Measurements from ENCODE around the gene DDX11.
"Not testable (repeated sequence)": the region's sequence is repeated elsewhere in the genome, so short reads cannot be mapped to it uniquely, and the experiment has no call there.

Gene DDX11

DNA sequence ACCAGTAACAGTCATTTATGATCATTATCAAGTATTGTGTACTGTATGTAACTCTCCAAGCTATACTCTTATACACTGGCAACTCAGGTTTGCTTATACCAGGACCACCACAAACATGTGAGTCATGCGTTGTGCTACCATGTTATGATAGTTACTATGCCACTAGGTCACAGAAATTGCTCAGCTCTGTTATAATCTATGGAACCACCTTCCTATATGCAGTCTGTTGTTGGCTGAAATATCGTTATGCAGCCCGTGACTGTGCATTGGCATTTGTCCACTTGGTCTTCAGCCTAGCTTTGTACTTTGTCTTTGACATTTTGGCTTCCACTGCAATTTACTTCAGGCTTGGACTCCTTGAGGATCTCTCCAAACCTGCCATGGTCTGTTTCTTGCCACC is 7.5 kb upstream of the DDX11 start:
- not testable (repeated sequence) for DNase-seq

DNA sequence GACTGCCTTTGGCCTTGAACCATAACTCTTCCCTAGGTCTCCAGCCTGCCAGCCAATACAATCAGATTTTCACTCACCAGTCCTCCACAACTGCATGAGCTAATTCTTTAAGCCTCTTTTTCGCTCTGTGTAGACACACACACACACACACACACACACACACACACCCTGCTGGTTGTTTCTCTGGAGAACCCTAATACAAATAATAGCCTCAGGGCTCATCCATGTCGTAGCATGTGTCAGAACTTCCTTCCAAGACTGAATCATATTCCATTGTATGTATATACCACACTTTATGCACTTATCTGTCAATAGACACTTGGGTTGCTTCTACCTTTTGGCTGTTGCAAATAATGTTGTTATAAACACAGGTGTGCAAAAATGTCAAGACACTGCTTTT is 6.0 kb upstream of the DDX11 start:
- not testable (repeated sequence) for DNase-seq

DNA sequence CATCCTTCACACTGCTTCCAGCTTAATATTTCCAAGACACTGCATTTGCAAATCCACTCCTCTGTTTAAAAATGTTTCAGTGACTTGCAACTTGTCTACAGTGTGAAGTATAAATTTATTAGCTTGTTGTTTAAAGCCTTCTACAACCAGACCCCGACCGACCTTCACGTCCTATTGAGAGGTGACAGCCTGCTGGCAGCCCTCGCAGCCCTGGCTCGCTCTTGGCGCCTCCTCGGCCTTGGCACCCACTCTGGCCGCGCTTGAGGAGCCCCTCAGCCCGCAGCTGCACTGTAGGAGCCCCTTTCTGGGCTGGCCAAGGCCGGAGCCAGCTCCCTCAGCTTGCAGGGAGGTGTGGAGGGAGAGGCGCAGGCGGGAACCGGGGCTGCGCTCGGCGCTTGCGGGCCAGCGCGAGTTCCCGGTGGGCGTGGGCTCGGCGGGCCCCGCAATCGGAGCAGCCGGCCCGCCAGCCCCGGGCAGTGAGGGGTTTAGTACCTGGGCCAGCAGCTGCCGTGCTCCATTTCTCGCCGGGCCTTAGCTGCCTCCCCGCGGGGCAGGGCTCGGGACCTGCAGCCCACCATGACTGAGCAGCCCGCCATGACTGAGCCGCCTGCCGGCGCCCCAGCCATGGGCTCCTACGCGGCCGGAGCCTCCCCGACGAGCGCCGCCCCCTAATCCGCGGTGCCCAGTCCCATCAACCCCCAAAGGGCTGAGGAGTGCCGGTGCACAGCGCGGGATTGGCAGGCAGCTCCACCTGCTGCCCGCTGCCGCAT is 2.5 kb upstream of the DDX11 start:
- not testable (repeated sequence) for DNase-seq

DNA sequence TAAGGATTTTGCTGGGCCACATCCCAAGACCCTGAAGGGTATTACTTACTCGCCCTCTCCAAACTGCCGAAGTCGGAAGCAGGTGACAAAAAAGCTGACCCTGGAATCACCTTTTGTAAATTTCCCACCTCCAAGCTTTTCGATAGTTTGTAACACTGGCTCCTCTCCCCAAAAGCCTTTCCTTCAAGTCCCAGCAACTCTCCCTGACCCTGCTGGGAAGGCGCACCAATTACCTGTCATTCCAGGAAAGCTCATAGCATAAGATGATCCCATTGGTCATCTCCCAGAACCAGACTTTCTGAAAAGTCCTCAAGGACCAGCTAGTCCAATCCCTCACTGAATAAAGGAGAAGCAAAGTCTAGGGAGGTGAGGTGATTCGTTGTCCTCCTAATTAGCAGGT is 698 bp upstream of the DDX11 start:
- DNase-seq = not testable (repeated sequence)

DNA sequence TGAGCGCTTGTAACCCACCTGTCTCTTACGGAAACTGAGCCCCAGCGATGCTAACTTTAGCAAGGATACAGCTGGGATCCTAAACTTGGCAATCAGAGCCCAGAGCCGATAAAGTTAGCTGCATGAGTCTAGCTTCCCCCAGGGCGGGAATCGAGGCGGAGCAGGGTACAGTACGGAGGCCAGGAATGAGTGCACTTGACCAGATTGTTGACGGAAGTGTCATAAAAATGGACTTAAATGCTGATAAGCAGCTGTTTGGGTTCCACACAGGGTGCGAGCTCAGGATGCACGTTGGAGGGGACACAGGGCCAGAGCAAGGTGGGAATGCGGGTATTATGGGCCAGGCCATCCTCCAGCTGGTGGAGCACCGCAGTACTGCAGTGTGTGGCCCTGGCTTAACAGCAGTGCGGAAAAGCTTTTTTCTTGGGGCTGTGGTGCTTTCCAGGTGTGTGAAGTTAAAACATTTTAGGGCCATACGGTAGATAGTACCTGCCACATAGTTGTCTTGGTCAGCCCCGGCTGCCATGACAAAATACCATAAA is 744 bp downstream of the DDX11 start:
- DNase-seq = not testable (repeated sequence)

DNA sequence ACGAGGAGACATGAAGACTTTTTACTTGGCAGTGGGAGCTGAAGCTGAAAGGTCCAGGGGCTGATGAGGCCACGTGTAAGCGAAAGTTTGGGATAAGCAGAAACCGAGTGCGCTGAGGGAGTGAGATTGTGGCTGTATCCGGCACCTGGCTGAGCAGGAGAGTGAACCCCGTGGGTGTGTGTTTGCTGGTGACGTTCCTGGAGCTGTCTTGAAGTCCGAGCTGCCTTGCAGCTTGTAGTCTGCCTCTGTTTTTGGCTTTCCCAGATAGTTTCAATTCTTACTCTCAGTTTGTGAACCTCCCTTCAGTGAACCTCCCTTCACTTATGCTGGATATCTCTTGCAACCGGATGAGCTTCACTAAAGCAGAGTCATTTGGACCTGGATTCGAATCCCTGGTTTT is 2.5 kb downstream of the DDX11 start:
- not testable (repeated sequence) for DNase-seq

DNA sequence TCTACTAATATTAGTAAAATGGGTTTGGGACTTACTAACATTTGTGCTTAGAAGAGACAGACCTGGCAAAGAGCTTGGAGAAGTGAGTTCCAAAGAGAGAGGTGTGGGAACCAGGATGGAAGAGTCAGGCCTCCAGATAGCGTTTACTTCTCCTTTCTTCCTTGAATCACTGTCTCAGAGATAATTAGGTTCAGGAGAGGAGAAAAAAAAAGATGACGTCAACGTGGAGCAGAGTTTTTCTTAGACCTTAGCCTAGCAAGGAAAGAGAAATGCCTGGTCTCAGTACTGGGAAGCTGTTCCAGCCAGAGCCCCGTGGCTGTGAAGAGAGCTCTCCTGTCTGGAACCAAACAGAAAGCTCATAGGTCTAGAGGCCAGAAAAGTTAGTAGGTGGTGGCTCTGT is 3.4 kb downstream of the DDX11 start:
- not testable (repeated sequence) for DNase-seq

DNA sequence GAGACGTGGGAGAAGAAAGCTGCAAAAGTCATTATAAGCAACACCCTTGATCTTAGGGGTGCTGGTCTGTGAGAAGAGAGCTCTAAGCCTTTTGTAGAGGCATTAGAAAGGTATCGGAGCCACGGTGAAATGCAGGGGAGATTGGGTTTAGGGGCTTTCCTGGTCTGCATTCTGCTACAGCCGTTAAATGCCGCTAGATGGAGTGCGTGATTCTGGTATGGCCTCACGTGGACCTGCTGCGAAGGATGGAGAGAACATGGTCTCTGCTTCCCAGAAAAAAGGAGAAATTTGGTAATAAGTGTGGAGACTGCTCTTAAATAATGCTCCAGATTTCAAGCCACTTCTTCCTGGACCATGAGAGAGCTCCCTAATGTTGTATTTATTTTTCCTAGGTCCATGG is 4.3 kb downstream of the DDX11 start:
- not testable (repeated sequence) for DNase-seq

DNA sequence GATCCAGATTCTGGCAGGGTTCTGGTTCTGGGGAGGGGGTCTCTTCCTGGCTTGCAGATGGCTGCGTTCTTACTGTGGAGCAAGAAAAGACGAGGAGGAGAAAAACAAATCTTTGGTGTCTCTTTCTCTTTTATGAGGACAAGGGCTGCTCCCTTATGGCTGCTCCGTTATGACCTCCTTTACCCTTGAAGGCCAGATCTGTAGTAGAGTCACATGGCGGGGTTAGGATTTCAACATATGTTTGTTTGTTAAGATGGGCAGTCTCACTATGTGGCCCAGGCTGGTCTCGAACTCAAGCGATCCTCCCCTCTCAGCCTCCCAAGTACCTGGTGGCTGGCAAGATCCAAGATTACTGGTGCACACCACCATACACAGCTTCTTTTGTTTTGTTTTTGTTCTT is 5.8 kb downstream of the DDX11 start:
- not testable (repeated sequence) for DNase-seq

DNA sequence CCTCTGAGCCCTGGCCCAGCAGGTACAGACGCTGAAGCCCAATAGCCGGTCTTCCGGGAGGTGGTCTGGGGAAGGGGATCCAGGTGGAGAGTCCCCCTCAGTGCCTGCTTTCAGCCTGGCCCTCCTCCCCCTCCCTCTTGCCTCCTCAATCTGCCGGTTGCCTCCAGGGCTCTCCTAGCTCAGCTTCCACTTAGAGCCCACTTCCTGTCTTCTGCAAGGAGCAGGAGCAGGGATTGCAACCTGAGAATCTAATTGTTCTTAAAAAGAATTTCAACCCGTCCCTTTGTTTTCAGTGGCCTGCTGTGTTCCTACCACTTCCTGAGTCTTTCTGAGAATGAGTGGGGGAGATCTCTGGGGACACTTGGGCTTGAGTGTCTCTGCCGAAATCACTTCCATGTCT is 6.6 kb downstream of the DDX11 start:
- not testable (repeated sequence) for DNase-seq

DNA sequence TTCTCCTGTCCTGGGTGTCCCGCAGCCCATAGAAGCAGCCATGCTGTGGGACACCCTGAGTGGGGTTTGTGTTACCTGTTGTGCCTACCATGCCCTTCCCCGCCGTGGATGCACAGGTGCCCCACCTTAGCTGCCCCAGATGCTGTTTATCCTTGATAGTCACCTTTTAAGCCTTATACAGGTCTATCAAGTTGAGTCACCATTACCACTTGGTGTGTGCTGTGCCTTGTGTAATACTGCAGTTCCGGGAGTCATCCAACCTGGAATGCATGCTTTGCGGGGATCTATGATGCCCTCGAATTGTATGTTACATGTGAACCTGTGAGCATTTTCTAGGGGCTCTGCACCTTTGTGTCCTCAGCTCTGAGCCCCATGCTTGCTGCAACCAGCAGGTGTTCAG is 7.6 kb downstream of the DDX11 start:
- DNase-seq = not testable (repeated sequence)

DNA sequence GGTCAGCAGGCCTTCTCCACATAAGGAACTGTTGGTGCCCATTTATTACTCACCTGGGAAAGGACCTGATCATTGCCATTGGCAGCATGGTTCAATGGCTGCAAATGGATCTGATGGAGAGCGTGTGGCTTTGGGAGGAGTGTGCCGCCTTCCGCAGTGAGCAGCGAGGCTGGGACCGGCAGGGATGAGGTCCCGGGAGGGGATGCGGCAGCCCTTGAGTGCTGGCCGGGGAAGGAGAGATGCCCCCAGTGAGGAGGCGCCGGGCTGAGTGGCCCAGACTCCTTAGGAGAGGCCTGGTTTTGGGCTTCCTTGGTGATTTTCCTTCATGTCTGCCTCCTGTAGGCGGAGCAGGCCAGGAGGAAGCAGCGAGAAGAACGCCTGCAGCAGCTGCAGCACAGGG is 10.6 kb downstream of the DDX11 start:
- DNase-seq = not testable (repeated sequence)

DNA sequence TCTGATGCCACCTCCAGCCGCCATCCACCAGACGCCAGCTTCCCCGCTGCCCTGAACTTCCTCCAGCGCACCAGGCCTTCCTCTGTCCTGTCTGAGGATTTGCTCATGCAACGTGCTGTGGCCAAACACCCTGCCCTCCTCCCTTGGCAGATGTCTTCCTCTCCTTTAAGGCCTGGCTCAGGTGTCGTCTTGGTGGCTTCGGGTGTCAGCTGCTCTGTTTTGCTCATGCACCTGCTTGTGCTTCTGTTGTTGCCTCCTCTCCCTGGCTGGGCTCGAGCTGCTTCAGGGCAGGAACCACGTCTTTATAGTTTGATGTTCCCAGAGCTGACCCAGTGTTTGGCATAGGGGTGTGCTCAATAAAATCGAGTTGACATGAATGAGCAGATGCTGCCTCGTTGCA is 12.4 kb downstream of the DDX11 start:
- DNase-seq = not testable (repeated sequence)

DNA sequence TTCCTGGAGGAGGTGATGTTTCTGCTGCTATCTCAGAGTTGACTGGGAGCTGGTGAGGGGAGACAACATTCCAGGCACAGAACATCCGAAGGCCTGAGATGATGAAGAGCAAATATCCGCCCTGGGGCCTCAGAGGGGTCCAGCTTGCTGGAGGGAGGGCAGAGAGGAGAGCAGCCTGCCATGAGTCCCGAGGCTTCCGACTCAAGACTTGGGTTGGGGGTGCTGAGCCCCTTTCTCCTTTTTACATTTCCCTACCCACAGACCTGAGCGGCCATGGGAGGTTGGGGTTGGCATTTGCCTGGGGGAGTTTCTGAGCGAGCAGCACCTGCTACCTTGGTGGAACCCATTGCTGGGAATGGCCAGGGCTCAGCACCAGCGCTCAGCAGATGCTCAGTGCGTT is 13.8 kb downstream of the DDX11 start:
- not testable (repeated sequence) for DNase-seq

DNA sequence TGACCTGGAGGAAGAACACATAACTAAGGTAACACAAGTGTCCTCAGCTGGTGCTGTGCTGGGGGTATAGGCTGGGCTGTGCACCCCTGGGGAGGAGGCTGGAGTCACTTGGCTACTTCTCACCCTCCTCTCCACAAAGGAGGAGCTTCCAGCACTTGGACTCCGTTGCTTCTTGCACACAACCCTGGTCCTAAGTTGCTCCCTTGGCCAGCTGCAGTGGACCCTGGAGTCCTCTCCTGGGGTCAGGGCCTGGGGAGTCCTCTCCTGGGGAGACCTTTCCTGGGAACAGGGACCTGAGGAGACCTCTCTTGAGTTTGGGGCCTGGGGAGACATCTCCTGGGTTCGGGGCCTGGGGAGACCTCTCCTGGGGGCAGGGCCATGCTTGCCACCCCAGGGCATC is 14.3 kb downstream of the DDX11 start:
- not testable (repeated sequence) for DNase-seq

DNA sequence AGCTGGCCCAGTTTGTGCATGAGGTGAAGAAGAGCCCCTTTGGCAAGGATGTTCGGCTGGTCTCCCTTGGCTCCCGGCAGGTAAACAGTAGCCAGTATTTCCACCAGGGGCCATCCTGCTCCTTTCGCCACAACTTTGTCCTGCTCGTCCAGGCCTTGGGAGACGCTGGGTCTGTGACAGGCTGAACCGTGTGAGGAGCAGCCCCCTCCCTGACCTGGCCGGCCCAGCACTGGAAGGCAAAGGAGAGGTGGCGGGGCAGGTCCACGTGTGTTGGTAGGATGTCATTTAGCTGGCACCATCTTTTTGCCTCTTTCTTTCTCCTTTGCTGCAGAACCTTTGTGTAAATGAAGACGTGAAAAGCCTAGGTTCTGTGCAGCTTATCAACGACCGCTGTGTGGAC is 15.4 kb downstream of the DDX11 start:
- no peak for DNase-seq

DNA sequence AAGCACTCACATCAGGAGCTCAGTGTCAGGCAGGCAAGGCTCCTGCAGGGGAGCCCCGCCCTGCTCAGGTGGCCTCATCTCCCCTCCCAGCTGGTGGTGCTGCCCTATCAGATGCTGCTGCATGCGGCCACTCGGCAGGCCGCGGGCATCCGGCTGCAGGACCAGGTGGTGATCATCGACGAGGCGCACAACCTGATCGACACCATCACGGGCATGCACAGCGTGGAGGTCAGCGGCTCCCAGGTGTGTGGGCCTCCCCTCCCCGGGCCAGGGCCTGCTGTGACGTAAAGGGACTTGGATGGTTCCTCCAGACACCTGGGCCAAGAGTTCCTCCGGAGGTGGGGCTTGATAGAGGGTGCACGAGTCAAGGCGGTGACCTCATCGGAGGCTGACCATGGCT is 18.0 kb downstream of the DDX11 start:
- not testable (repeated sequence) for DNase-seq

DNA sequence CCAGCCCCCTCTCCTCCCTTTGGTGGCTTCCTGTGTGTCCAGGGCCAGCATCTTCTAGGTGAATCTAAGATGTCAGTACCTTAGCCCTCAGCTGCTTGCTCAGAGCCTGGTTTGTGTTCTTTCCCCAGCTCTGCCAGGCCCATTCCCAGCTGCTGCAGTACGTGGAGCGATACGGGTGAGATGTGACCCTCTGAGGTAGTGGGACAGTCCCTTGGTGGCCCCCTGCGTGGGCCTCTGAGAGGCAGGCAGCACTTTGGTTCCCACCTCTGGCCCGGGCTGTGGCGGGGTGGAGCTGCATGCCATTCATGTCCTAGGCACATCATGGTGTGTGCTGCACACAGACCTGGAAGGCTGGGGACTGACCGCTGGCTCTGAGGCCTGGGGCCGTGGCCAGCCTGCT is 19.1 kb downstream of the DDX11 start:
- not testable (repeated sequence) for DNase-seq

DNA sequence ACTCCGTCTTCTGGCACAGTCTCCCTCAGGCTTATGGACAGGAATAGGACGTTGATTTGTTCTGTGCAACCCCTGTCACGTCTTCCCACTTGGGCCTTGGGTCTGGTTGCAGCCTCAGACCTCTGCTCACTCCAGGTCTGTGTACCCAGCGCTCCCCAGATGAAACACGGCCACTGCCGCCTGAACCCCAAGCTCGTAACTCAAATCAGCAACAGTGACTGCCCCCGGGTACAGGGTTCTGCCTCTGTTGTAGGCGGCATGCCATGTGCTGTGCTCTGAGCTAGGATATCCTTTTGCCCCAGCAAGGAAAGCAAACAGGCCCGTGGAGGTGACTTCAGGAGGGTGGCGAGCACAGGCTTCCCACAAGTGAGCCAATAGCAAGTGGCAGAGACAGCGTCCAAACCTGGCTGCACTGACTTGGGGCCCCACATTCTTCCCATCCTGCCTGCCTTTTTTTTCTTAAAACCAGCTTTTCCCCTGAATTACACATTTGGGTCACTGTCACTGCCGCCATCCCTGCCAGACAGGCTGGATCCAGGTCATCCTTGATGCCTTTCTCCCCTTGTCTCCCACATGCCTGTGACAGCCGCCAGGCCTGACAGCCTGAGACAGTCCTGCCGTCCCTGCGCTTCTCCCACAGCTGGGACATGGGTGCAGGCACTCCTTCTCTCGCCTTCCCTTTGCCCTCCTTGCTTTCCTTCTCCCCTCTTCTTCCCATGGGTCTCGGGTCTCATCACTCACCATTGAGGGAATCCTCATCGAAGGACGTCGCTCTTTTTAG is 21.6 kb downstream of the DDX11 start:
- not testable (repeated sequence) for DNase-seq

DNA sequence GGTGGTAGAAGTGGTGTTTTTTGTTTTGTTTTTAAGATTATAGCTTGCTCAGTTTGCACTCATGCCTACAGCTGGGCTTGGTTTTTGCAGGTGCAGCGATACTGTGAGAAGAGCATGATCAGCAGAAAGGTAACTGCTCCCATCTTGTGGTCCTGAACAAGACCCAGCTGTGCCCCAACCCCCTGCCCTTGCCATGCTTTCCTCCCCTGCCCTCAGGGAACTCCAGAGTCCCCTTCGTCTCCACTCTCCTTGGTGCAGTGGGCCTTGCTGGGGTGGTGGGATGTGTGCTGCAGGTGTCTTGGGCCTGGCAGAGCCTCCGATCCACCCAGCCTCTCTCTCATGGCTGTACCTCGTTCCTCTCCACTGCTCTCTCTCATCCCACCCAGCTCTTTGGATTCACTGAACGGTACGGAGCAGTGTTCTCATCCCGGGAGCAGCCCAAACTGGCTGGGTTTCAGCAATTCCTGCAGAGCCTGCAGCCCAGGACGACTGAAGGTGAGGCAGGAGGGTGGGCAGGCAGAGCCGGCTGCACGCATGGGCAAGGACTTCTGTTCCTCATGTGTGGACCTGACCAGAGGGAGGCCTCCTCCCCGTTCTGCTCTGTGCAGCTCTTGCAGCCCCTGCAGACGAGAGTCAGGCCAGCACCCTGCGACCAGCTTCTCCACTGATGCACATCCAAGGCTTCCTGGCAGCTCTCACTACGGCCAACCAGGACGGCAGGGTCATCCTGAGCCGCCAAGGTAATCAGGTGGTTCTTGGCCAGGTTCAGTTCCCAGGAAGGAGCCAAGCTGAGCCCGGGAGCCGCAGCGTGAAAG is 22.8 kb downstream of the DDX11 start:
- DNase-seq = not testable (repeated sequence)

DNA sequence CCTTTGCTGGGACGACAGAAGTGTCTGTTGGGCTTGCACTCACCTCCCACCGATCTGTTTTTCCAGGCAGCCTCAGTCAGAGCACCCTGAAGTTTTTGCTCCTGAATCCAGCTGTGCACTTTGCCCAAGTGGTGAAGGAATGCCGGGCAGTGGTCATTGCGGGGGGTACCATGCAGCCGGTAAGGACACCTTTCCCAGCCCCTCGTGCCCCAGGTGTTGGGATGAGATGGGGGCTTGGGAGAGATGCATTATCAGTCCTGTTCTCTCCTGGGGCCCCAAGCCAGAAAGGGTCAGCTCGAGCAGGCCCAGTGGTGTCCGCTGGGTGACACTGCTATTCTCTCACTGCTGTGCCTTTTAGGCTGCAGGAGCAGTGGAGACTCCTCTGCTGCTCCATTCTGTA is 24.2 kb downstream of the DDX11 start:
- DNase-seq = not testable (repeated sequence)

DNA sequence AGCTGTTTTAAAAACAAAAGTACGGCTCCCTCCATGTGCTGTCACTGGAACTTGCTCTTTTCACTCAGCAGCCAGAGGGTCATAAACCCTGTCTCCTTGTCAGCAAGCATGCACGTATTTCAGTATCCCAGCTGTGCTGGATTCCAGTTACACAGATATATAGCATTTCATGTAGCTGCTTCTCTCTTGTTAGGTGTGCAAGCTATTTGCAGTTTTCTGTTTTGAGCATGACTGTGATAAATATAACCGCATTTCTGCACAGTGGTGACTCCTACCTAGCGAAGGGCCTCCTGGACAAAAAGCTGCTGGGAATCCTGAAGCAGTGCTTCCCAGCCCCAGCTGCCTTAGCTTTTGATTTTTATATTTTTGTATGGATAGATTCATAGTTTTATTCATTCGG is 24.7 kb downstream of the DDX11 start:
- not testable (repeated sequence) for DNase-seq
